Caco-2 (cell line): Measurements from ENCODE around the gene TAGLN2. TPM values are rescaled to one million over a fixed set of nuclear protein-coding genes. Genes with fewer than 3 reads are reported as not detected.

ENCODE experiments used
- BruUV-seq: library from RNA; stranded (reverse); fragments of 400-500 nt; replicated peaks from 2 replicates; lab custom pipeline; 2021; lab: Mats Ljungman, UMichigan
- CTCF ChIA-PET: fragments of 300-600 bp; sonication (Branson Sonifier 250); formaldehyde crosslinking; loops from one replicate; lab custom pipeline; 2022; ENCODE audit warnings: antibody characterized with exemption; lab: Charles Lee
- POLR2A ChIA-PET: fragments of 300-600 bp; sonication (Branson Sonifier 250); formaldehyde crosslinking; loops from one replicate; lab custom pipeline; 2022; ENCODE audit warnings: antibody characterized with exemption; lab: Charles Lee
- DNase-seq, 2 experiments: peaks; one replicate each; pipeline versions ENCODE4 v3.0.0 to v3.0.0-alpha.2; 2020 to 2022
- H3K27me3 ChIP-seq: replicated peaks from 2 replicates; pipeline ENCODE4 v1.6.0; 2011; ENCODE audit warnings: low read length; ENCODE audit not compliant: control insufficient read depth, insufficient read depth
- H3K36me3 ChIP-seq: 2 replicates; pipeline ENCODE4 v1.5.1; 2011; ENCODE audit warnings: low read length; ENCODE audit not compliant: control insufficient read depth, insufficient read depth
- H3K4me1 ChIP-seq: fragments of 250-450 bp; sonication (Bioruptor Pico); 2 replicates; pipeline ENCODE4 v1.5.1; 2020; ENCODE audit warnings: mild to moderate bottlenecking
- H3K4me3 ChIP-seq: 2 replicates; pipeline ENCODE4 v1.5.1; 2011; ENCODE audit warnings: low read depth, mild to moderate bottlenecking, control low read depth, low read length
- H3K9me3 ChIP-seq: fragments of 250-450 bp; sonication (Bioruptor Pico); 2 replicates; pipeline ENCODE4 v1.5.1; 2020; ENCODE audit warnings: mild to moderate bottlenecking, moderate library complexity
- H3K27ac Mint-ChIP-seq: one replicate; pipeline ENCODE4 v1.8.0; 2022; ENCODE audit warnings: mixed read lengths; ENCODE audit not compliant: unreplicated experiment
- H3K27me3 Mint-ChIP-seq: one replicate; pipeline ENCODE4 v1.8.0; 2022; ENCODE audit warnings: mixed read lengths; ENCODE audit not compliant: insufficient read depth, unreplicated experiment
- H3K36me3 Mint-ChIP-seq: one replicate; pipeline ENCODE4 v1.8.0; 2022; ENCODE audit warnings: mild to moderate bottlenecking, mixed read lengths; ENCODE audit not compliant: insufficient read depth, unreplicated experiment
- H3K4me1 Mint-ChIP-seq: one replicate; pipeline ENCODE4 v1.8.0; 2022; ENCODE audit warnings: low read depth, mixed read lengths; ENCODE audit not compliant: unreplicated experiment
- H3K4me3 Mint-ChIP-seq: one replicate; pipeline ENCODE4 v1.8.0; 2022; ENCODE audit warnings: mild to moderate bottlenecking, moderate library complexity, mixed read lengths; ENCODE audit not compliant: unreplicated experiment
- H3K9me3 Mint-ChIP-seq: one replicate; pipeline ENCODE4 v1.8.0; 2022; ENCODE audit warnings: mixed read lengths; ENCODE audit not compliant: unreplicated experiment
- intact Hi-C: fragments of 100-400 bp; cut with micrococcal nuclease; formaldehyde crosslinking; loops from one replicate; pipeline ENCODE4 v1.10.0; 2022; ENCODE audit not compliant: unreplicated experiment
- total RNA-seq: library from RNA; stranded (reverse); gene quantifications from 2 replicates; pipeline ENCODE4 v1.2.3, GENCODE V29; 2022
- TF ChIP-seq, protein P1 (sequence below), 2 experiments: fragments of 200-600 bp in 1 of 2; IDR thresholded peaks; 1 replicate in 1 of 2; 2 replicates in 1 of 2; pipeline versions ENCODE4 v1.5.1 to v1.8.0; 2011 to 2022; ENCODE audit warnings: antibody characterized with exemption in 1 of 2, control low read depth in 1 of 2, inconsistent platforms in 1 of 2, low read depth in 1 of 2, low read length in 1 of 2, mild to moderate bottlenecking in 1 of 2, moderate library complexity in 1 of 2; ENCODE audit not compliant: insufficient read depth in 1 of 2, severe bottlenecking in 1 of 2, unreplicated experiment in 1 of 2

Gene TAGLN2
- total RNA-seq, 1 experiment from 2014 or later: 531 TPM

DNA sequence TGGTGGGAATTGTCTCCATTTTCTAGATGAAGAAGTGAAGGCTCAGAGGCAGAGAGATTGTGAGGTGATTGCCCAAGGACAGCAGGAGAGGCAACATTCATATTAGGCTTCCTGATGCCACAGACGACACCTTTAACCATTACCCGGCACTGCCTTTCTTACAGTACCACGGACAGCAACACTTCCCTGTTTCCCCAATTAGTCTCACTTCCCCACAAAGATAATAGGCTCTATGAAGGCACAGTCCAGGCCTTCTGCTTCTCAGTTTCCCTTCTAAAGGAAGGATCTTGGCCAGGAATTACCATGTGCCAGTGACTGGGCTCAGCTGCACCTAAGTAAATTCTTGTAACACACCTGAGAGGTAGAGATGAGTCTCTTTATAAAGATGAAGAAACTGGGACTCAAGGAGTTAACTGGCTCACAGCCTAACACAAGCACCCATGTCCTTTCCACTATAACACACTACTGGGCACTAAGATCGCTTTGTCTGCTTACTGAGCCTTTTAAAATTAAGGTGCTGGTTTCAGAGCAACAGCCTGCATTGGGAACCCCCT, 10.5 kb upstream of the TAGLN2 start:
- no peaks in the 10 kb centered on the region for H3K9me3 ChIP-seq
- ChIA-PET POLR2A (no interaction called here), CTCF (interaction anchor here (1.0 to 10.1 kb wide), 2 partner anchors 12 to 70 kb away, joined by 3 to 129 read pairs; no protein-coding TSS in a partner anchor)
- Mint-ChIP-seq H3K4me1 (peaks cover 49% of the 10 kb centered on the region), H3K9me3 (no peaks in the 10 kb centered on the region), H3K36me3 (peaks cover 15% of the 10 kb centered on the region), H3K27ac (no peak overlapping the region), H3K27me3 (no peaks in the 10 kb centered on the region), H3K4me3 (no peak overlapping the region)
- TF ChIP-seq, protein P1, sequence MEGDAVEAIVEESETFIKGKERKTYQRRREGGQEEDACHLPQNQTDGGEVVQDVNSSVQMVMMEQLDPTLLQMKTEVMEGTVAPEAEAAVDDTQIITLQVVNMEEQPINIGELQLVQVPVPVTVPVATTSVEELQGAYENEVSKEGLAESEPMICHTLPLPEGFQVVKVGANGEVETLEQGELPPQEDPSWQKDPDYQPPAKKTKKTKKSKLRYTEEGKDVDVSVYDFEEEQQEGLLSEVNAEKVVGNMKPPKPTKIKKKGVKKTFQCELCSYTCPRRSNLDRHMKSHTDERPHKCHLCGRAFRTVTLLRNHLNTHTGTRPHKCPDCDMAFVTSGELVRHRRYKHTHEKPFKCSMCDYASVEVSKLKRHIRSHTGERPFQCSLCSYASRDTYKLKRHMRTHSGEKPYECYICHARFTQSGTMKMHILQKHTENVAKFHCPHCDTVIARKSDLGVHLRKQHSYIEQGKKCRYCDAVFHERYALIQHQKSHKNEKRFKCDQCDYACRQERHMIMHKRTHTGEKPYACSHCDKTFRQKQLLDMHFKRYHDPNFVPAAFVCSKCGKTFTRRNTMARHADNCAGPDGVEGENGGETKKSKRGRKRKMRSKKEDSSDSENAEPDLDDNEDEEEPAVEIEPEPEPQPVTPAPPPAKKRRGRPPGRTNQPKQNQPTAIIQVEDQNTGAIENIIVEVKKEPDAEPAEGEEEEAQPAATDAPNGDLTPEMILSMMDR (IDR thresholded peaks at IDR 0.05; ENCODE audit: insufficient read depth in 1 of 2, low read depth in 1 of 2, low read length in 1 of 2, severe bottlenecking in 1 of 2, unreplicated experiment in 1 of 2): no peak
- intact Hi-C loops: loop anchor here (1.0 to 10.0 kb wide), 5 partner anchors 10 to 155 kb away; partner anchors contain the start of genes DUSP23, IGSF9 and KCNJ9
- peaks cover 59% of the 10 kb centered on the region for H3K4me1 ChIP-seq
- BruUV-seq: no TSS peak
- peaks cover 6% of the 10 kb centered on the region for H3K36me3 ChIP-seq
- no peak overlapping the region for H3K4me3 ChIP-seq
- H3K27me3 ChIP-seq: no peaks in the 10 kb centered on the region
- DNase-seq: no peak

DNA sequence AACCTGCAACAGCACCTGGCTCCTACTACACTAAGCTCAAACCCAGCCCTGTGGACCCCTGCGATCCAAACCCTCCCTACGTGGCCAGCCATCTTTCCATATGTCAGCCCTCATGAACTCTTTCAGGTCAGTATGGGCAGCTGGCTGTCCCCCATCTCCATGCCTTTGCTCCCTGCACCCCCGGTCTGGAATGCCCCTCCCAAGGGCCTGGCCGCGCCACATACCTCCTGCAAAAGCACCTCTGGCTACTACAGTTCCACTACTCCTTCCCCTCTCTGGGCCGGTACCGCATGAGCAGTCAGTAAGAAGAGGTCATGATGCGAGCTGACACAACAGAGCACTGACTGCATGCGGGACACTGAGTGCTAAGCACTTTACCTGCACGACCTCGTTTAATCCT, 10.0 kb upstream of the TAGLN2 start:
- no peaks in the 10 kb centered on the region for H3K27me3 Mint-ChIP-seq
- peaks cover 20% of the 10 kb centered on the region for H3K36me3 Mint-ChIP-seq
- H3K4me1 Mint-ChIP-seq: peaks cover 44% of the 10 kb centered on the region
- POLR2A ChIA-PET: interaction anchor here (0.6 kb wide), 1 partner anchor 10 kb away, joined by 3 read pairs; the partner anchor contains the start of gene TAGLN2
- CTCF ChIA-PET: interaction anchor here (1.0 to 10.1 kb wide), 2 partner anchors 11 to 70 kb away, joined by 3 to 129 read pairs; no protein-coding TSS in a partner anchor
- H3K9me3 Mint-ChIP-seq: no peaks in the 10 kb centered on the region
- H3K36me3 ChIP-seq: peaks cover 6% of the 10 kb centered on the region
- TF ChIP-seq, protein P1 (IDR thresholded peaks at IDR 0.05; ENCODE audit: insufficient read depth in 1 of 2, low read depth in 1 of 2, low read length in 1 of 2, severe bottlenecking in 1 of 2, unreplicated experiment in 1 of 2): no peak
- H3K27ac Mint-ChIP-seq: no peak overlapping the region
- intact Hi-C loops: loop anchor here (10.0 kb wide), 1 partner anchor 149 kb away; the partner anchor contains the start of gene KCNJ9
- peaks cover 55% of the 10 kb centered on the region for H3K4me1 ChIP-seq
- BruUV-seq: no TSS peak
- H3K27me3 ChIP-seq: no peaks in the 10 kb centered on the region
- no peak for DNase-seq
- no peaks in the 10 kb centered on the region for H3K9me3 ChIP-seq
- no peak overlapping the region for H3K4me3 Mint-ChIP-seq
- no peak overlapping the region for H3K4me3 ChIP-seq

DNA sequence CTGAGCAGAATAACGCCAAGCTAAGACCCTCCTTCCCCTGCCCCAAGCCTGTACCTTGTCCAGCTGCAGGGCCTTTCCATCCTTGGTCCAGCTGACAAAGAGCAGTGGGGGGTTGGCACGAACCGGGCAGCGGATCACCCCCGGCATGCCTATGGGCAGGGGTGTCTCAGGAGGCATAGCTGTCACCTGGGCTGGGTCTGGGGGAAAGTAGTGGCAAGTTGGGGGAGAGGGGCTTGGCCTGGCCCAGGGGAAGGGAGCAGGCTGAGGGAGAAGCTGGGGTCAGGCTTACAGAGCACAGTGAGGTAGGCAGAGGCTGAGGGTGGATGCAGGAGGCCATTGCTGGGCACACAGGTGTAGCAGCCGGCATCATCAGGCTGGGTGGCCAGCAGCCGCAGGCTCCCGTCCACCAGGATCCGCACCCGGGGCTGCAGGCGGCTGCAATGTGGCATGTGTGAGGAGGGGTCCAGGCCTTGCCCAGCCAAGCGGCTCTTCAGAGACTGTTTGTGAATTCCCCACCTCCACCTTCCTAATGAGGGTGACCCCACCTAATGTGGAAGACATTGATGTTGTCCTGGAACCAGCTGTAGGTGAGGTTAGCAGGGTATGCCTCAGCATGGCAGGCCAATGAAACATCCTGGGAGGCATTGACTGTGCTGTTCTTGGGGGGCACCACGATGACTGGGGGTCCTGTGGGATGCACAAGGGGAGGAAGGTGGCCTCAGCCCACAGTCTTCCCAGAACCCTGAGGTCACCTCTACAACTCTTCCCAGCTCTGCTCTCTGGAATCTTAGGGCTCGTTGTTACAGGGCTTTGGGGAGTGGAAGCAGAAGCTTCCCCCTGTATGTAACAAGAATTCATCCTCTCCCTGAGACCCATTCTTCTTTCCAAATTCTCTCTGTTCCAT, 9.1 kb upstream of the TAGLN2 start:
- intact Hi-C loops: loop anchor here (10.0 kb wide), 1 partner anchor 150 kb away; the partner anchor contains the start of gene KCNJ9
- H3K9me3 ChIP-seq: no peaks in the 10 kb centered on the region
- H3K4me3 ChIP-seq: no peak overlapping the region
- no TSS peak for BruUV-seq
- TF ChIP-seq, protein P1 (IDR thresholded peaks at IDR 0.05; ENCODE audit: insufficient read depth in 1 of 2, low read depth in 1 of 2, low read length in 1 of 2, severe bottlenecking in 1 of 2, unreplicated experiment in 1 of 2): no peak
- H3K4me1 ChIP-seq: peaks cover 45% of the 10 kb centered on the region
- H3K27ac Mint-ChIP-seq: no peak overlapping the region
- H3K9me3 Mint-ChIP-seq: no peaks in the 10 kb centered on the region
- peaks cover 35% of the 10 kb centered on the region for H3K4me1 Mint-ChIP-seq
- H3K36me3 Mint-ChIP-seq: peaks cover 24% of the 10 kb centered on the region
- H3K27me3 Mint-ChIP-seq: no peaks in the 10 kb centered on the region
- CTCF ChIA-PET: interaction anchor here (0.9 to 10.1 kb wide), 4 partner anchors 10 to 71 kb away, joined by 3 to 129 read pairs (median 4); partner anchors contain the start of genes IGSF9 and TAGLN2
- DNase-seq: no peak
- no peak overlapping the region for H3K4me3 Mint-ChIP-seq
- H3K36me3 ChIP-seq: peaks cover 6% of the 10 kb centered on the region
- POLR2A ChIA-PET: interaction anchor here (0.6 kb wide), 1 partner anchor 9 kb away, joined by 3 read pairs; the partner anchor contains the start of gene TAGLN2
- H3K27me3 ChIP-seq: no peaks in the 10 kb centered on the region
